Endothelial cell of umbilical vein (primary cell): ENCODE measurements around the gene MEIS3. TPM values are rescaled to one million over a fixed set of nuclear protein-coding genes. Genes with fewer than 3 reads are reported as not detected.
A peak's percentile ranks its signal among the peaks of the same experiment; 100 is the strongest.

Source experiments
- Bru-seq: library from RNA; stranded (reverse); fragments of 400-500 nt; gene quantifications from one replicate; lab custom pipeline; 2021; lab: Mats Ljungman, UMichigan
- BruChase-seq, 2 experiments: library from RNA; stranded (reverse); fragments of 400-500 nt; gene quantifications; one replicate each; lab custom pipeline; 2021; lab: Mats Ljungman, UMichigan
- BruUV-seq: library from RNA; stranded (reverse); fragments of 400-500 nt; replicated peaks from 2 replicates; lab custom pipeline; 2021; lab: Mats Ljungman, UMichigan
- CTCF ChIA-PET: fragments of 300-600, 350-600 bp; sonication (Branson Sonifier 250); formaldehyde crosslinking; loops from one replicate; lab custom pipeline; 2021; ENCODE audit warnings: antibody characterized with exemption, inconsistent platforms; lab: Charles Lee
- POLR2A ChIA-PET: fragments of 300-600, 350-600 bp; sonication (Branson Sonifier 250); formaldehyde crosslinking; loops from one replicate; lab custom pipeline; 2021; ENCODE audit warnings: antibody characterized with exemption, inconsistent platforms; lab: Charles Lee
- DNase-seq: peaks from one replicate; pipeline ENCODE4 v3.0.0-alpha.2; 2011; ENCODE audit warnings: low read depth, low spot score
- FAIRE-seq: peaks from 2 replicates; lab custom pipeline; 2011; peaks lifted over from hg19 to GRCh38; lab: Jason Lieb, UNC
- H2AFZ ChIP-seq: 2 replicates; pipeline ENCODE4 v1.6.0; 2012; ENCODE audit warnings: low read depth, low read length, control low read depth, inconsistent platforms
- H3K27ac ChIP-seq: 2 replicates; pipeline ENCODE4 v1.5.1; 2011; ENCODE audit warnings: low read depth, mild to moderate bottlenecking, control low read depth, low read length, moderate library complexity; ENCODE audit not compliant: insufficient read depth
- H3K27me3 ChIP-seq, 2 experiments: 2 replicates each; pipeline versions ENCODE4 v1.6.0 to v1.6.1; 2011; ENCODE audit warnings: low read length in 2 of 2, mixed read lengths in 1 of 2; ENCODE audit not compliant: control insufficient read depth in 2 of 2, insufficient read depth in 2 of 2
- H3K36me3 ChIP-seq, 2 experiments: 2 replicates in 1 of 2; 3 replicates in 1 of 2; pipeline ENCODE4 v1.5.1; 2011; ENCODE audit warnings: low read length in 2 of 2, mild to moderate bottlenecking in 1 of 2, moderate library complexity in 1 of 2; ENCODE audit not compliant: control insufficient read depth in 2 of 2, insufficient read depth in 2 of 2; ENCODE audit errors: extremely low read depth in 1 of 2
- H3K4me1 ChIP-seq: 3 replicates; pipeline ENCODE4 v1.5.1; 2011; ENCODE audit warnings: mild to moderate bottlenecking, low read length; ENCODE audit not compliant: control insufficient read depth, insufficient read depth; ENCODE audit errors: extremely low read depth
- H3K4me2 ChIP-seq: 2 replicates; pipeline ENCODE4 v1.6.1; 2011; ENCODE audit warnings: low read length, control low read depth, mixed read lengths; ENCODE audit not compliant: insufficient read depth
- H3K4me3 ChIP-seq, 3 experiments: fragments of 200-600 bp in 1 of 3; sonication (generic), shearing (Covaris generic) in 1 of 3; replicated peaks in 1 of 3; 2 replicates each; pipeline ENCODE4 v1.5.1; 2011 to 2016; ENCODE audit warnings: control low read depth in 3 of 3, low read length in 3 of 3, mild to moderate bottlenecking in 2 of 3, inconsistent platforms in 1 of 3, low read depth in 1 of 3, moderate library complexity in 1 of 3; ENCODE audit not compliant: insufficient read depth in 1 of 3
- H3K79me2 ChIP-seq: 2 replicates; pipeline ENCODE4 v1.6.0; 2012; ENCODE audit warnings: low read length, inconsistent platforms; ENCODE audit not compliant: control insufficient read depth, insufficient read depth
- H3K9ac ChIP-seq: replicated peaks from 2 replicates; pipeline ENCODE3; 2011; ENCODE audit warnings: low read length, control low read depth; ENCODE audit not compliant: insufficient read depth; ENCODE audit errors: extremely low read depth
- H3K9me1 ChIP-seq: replicated peaks from 3 replicates; pipeline ENCODE4 v1.6.0; 2011; ENCODE audit warnings: mild to moderate bottlenecking, low read length; ENCODE audit not compliant: control insufficient read depth, insufficient read depth; ENCODE audit errors: extremely low read depth
- H3K9me3 ChIP-seq: replicated peaks from 2 replicates; pipeline ENCODE4 v1.5.1; 2012; ENCODE audit warnings: low read length, inconsistent platforms; ENCODE audit not compliant: control insufficient read depth, insufficient read depth
- H4K20me1 ChIP-seq: replicated peaks from 2 replicates; pipeline ENCODE3; 2011; ENCODE audit warnings: mild to moderate bottlenecking, low read length; ENCODE audit not compliant: control insufficient read depth, insufficient read depth; ENCODE audit errors: extremely low read depth
- CTCF ChIP-seq, 2 donors: IDR thresholded peaks; 1 replicate in 1 of 2; 2 replicates in 1 of 2; pipeline ENCODE4 v1.5.1; 2011; ENCODE audit warnings: low read length in 2 of 2, mild to moderate bottlenecking in 2 of 2, moderate library complexity in 2 of 2, control low read depth in 1 of 2, inconsistent platforms in 1 of 2, low read depth in 1 of 2; ENCODE audit not compliant: insufficient read depth in 1 of 2; ENCODE audit errors: extremely low read depth in 1 of 2
- EZH2 ChIP-seq: IDR thresholded peaks from 2 replicates; pipeline ENCODE4 v1.6.1; 2012; ENCODE audit warnings: borderline replicate concordance, low read depth, mild to moderate bottlenecking, moderate library complexity, low read length, inconsistent platforms; ENCODE audit not compliant: severe bottlenecking
- FOS ChIP-seq: IDR thresholded peaks from 2 replicates; pipeline ENCODE4 v1.6.1; 2011; ENCODE audit warnings: mild to moderate bottlenecking, low read length, moderate library complexity, borderline replicate concordance; ENCODE audit not compliant: insufficient read depth
- GATA2 ChIP-seq: IDR thresholded peaks from 2 replicates; pipeline ENCODE4 v1.7.0; 2011; ENCODE audit warnings: low read depth, mild to moderate bottlenecking, moderate library complexity, mixed read lengths, low read length; ENCODE audit not compliant: insufficient read length, insufficient read depth
- JUN ChIP-seq: IDR thresholded peaks from 2 replicates; pipeline ENCODE4 v1.6.1; 2011; ENCODE audit warnings: borderline replicate concordance, low read depth; ENCODE audit not compliant: insufficient read length, insufficient read depth
- MYC ChIP-seq: IDR thresholded peaks from one replicate; pipeline ENCODE4 v1.6.1; 2011; ENCODE audit warnings: mild to moderate bottlenecking, low read depth, low read length
- POLR2A ChIP-seq: IDR thresholded peaks from 2 replicates; pipeline ENCODE4 v1.6.1; 2012; ENCODE audit warnings: low read depth, mild to moderate bottlenecking, control low read depth, low read length
- POLR2AphosphoS5 ChIP-seq: IDR thresholded peaks from 2 replicates; pipeline ENCODE4 v1.6.1; 2012; ENCODE audit warnings: low read depth, mild to moderate bottlenecking, control low read depth, low read length, moderate library complexity; ENCODE audit not compliant: insufficient read depth
- dilution Hi-C: fragments of 300-500 bp; cut with MboI; formaldehyde crosslinking; loops from one replicate; pipeline ENCODE4 v1.15.0; 2019; ENCODE audit warnings: low sequenced_read_pairs; ENCODE audit not compliant: extremely low pct_ligation_motif_present
- intact Hi-C: fragments of 100-400 bp; cut with micrococcal nuclease; formaldehyde crosslinking; loops from one replicate; pipeline ENCODE4 v1.10.0; 2022
- long read RNA-seq: library from polyadenylated mRNA; stranded (forward); transcript quantifications from one replicate; pipeline ENCODE4 v2.0.0, GENCODE V29; 2021
- polyA minus RNA-seq, 3 experiments: library from RNA; depleted of rRNA, polyadenylated mRNA; stranded (reverse); fragments of >200 nt; gene quantifications; 1 replicate in 1 of 3; 2 replicates in 2 of 3; pipeline ENCODE4 v1.2.3, GENCODE V29; 2011
- polyA plus RNA-seq, 4 experiments: library from polyadenylated mRNA; depleted of rRNA in 3 of 4; stranded (reverse) in 3 of 4; unstranded in 1 of 4; fragments of >200 nt; gene quantifications; 2 replicates each; pipeline versions ENCODE4 v1.2.1 to v1.2.3, GENCODE V29; 2011 to 2012; ENCODE audit warnings: missing spikeins in 1 of 4
- total RNA-seq: library from RNA; stranded (reverse); gene quantifications from 2 replicates; pipeline ENCODE4 v1.2.3, GENCODE V29; 2021
- TF ChIP-seq, protein P1 (sequence below): IDR thresholded peaks from 2 replicates; pipeline ENCODE4 v1.6.1; 2011; ENCODE audit not compliant: insufficient read depth, insufficient read length

Gene MEIS3
- total RNA-seq, result 0.42 TPM in 1 of 2 replicates, not detected in the other
- not detected in 2 replicates for polyA plus RNA-seq
- not detected in 2 replicates for polyA plus RNA-seq (2011; cell fraction: cytosol; rRNA removed)
- polyA plus RNA-seq (2011; cell fraction: nucleus; rRNA removed), result not detected in 2 replicates
- not detected in 2 replicates for polyA plus RNA-seq (2012)
- not detected in 2 replicates for polyA minus RNA-seq
- 7.6 TPM for polyA minus RNA-seq (2011; cell fraction: cytosol; rRNA and poly(A)+ RNA removed)
- not detected in 2 replicates for polyA minus RNA-seq (2011; cell fraction: nucleus; rRNA and poly(A)+ RNA removed)
- not detected for Bru-seq, nascent RNA
- BruChase-seq, experiment 1, labeled RNA remaining after a 6-hour chase, result percentile 6 among the genes with signal in this experiment
- BruChase-seq, experiment 2, labeled RNA remaining after a 2-hour chase, result not detected
- long read RNA-seq, result 0 reads

DNA sequence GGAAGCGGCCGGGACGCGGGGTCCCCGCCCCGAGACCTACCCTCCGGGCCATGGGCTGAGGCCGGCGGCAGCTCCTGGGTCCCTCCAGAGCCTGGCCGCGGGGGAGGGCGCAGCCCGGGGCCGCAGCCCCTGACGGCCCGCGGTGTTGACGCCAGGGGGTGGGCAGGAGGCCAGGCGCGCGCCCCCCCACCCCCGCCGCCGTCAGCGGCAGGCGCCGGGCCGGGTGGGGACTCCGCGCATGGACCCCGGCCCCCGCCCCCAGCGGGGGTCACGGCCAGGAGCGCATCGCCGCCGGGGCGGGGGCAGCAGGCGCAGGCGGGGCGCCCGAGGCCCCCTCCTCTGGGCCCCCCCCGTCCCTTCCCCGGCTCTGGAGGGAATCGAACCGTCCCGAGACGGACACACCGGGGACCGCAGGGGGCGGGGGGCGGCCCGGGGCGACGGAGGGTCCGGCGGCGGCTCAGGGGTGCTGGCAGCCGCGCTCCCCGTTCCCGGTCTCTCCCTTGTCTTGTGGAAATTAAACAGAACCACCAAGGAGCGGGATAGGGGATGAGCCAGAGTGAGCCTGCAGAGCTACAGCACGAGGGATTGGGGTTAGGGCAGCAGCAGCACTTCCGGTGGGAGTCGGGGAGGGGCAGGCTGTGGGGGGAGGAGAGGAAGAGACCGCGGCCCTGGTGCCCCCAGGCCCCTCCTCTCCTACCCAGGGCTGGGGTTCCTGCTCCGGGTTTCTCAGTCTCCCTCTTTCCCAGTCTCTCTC lies at the start of gene MEIS3:
Gene MEIS3, minus strand, starts transcription at position 498 of the 754 bp plus-strand sequence. Its CDS starts 446 bp downstream, at position 52.
- POLR2A ChIA-PET, result no interaction called here
- Histone ChIP-seq H3K36me3 (no peaks in the 10 kb centered on the region), H3K9me3 (no peaks in the 10 kb centered on the region), H3K27me3 (peaks cover 66 to 67% of the 10 kb centered on the region in 2 experiments), H3K9me1 (no peaks in the 10 kb centered on the region), H3K4me1 (no peaks in the 10 kb centered on the region), H2AFZ (no peak within 1 kb of the TSS), H4K20me1 (no peaks in the 10 kb centered on the region), H3K79me2 (no peaks in the 10 kb centered on the region), H3K9ac (no peak within 1 kb of the TSS), H3K4me3 (no peak within 1 kb of the TSS), H3K27ac (no peak within 1 kb of the TSS), H3K4me2 (no peak within 1 kb of the TSS)
- TF ChIP-seq, protein P1, sequence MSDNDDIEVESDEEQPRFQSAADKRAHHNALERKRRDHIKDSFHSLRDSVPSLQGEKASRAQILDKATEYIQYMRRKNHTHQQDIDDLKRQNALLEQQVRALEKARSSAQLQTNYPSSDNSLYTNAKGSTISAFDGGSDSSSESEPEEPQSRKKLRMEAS, result no peak
- no peak for TF ChIP-seq JUN
- no peak for TF ChIP-seq GATA2
- TF ChIP-seq EZH2, result peak; percentile 90
- no peak for TF ChIP-seq CTCF (IDR thresholded peaks at IDR 0.05; ENCODE audit: extremely low read depth in 1 of 2, insufficient read depth in 1 of 2, low read depth in 1 of 2, low read length in 2 of 2)
- TF ChIP-seq POLR2A, result no peak
- no peak for TF ChIP-seq MYC
- TF ChIP-seq POLR2AphosphoS5, result no peak
- no peak for TF ChIP-seq FOS
- CTCF ChIA-PET, result interaction anchor here (1.0 kb wide), 1 partner anchor 9 kb away, joined by 4 read pairs; no protein-coding TSS in a partner anchor
- no TSS peak for BruUV-seq
- FAIRE-seq (no peak), DNase-seq (no peak)
- intact Hi-C loops (no loop called here), dilution Hi-C loops (no loop called here)
